CD4-positive, CD25-positive, alpha-beta regulatory T cell (primary cell): ENCODE measurements around the gene MRI1. TPM values are rescaled to one million over a fixed set of nuclear protein-coding genes. Genes with fewer than 3 reads are reported as not detected.

Experiments
- ATAC-seq, 2 donors: fragments of 150-1000 bp; cut with Tn5 transposase; one replicate each; pipeline ENCODE4 v1.10.0; 2021; ENCODE audit warnings: low read depth in 2 of 2, moderate number of reproducible peaks in 2 of 2, moderate library complexity in 1 of 2
- DNase-seq, 3 donors: peaks; one replicate each; pipeline versions ENCODE4 v3.0.0 to v3.0.0-alpha.2; 2012 to 2022; ENCODE audit warnings: mixed read lengths in 1 of 3
- H3K27ac ChIP-seq: one replicate; pipeline ENCODE4 v1.7.0; 2013; ENCODE audit warnings: mild to moderate bottlenecking, low read length; ENCODE audit not compliant: insufficient read depth, poor library complexity, severe bottlenecking
- H3K27me3 ChIP-seq: one replicate; pipeline ENCODE4 v1.7.0; 2013; ENCODE audit warnings: low read length; ENCODE audit not compliant: control insufficient read depth, insufficient read depth
- H3K36me3 ChIP-seq: one replicate; pipeline ENCODE4 v1.7.0; 2013; ENCODE audit warnings: mild to moderate bottlenecking, low read length, moderate library complexity; ENCODE audit not compliant: control insufficient read depth, insufficient read depth
- H3K4me1 ChIP-seq: 2 replicates; pipeline ENCODE4 v1.7.0; 2013; ENCODE audit warnings: mild to moderate bottlenecking, low read length; ENCODE audit not compliant: insufficient read depth, control insufficient read depth, poor library complexity, severe bottlenecking
- H3K4me3 ChIP-seq: one replicate; pipeline ENCODE4 v1.7.0; 2013; ENCODE audit warnings: low read depth, mild to moderate bottlenecking, low read length, moderate library complexity
- H3K9me3 ChIP-seq, 2 experiments: 1 replicate in 1 of 2; 2 replicates in 1 of 2; pipeline ENCODE4 v1.7.0; 2013; ENCODE audit warnings: low read length in 2 of 2, mild to moderate bottlenecking in 1 of 2, moderate library complexity in 1 of 2; ENCODE audit not compliant: control insufficient read depth in 2 of 2
- H3K27ac Mint-ChIP-seq, 3 donors: one replicate each; pipeline ENCODE4 v1.8.0; 2020 to 2022; ENCODE audit warnings: mild to moderate bottlenecking in 3 of 3, mixed read lengths in 3 of 3, moderate library complexity in 2 of 3
- H3K27me3 Mint-ChIP-seq: one replicate; pipeline ENCODE4 v1.8.0; 2022; ENCODE audit warnings: mild to moderate bottlenecking, mixed read lengths
- H3K36me3 Mint-ChIP-seq: one replicate; pipeline ENCODE4 v1.8.0; 2020; ENCODE audit warnings: mixed read lengths
- H3K4me1 Mint-ChIP-seq, 4 donors: one replicate each; pipeline ENCODE4 v1.8.0; 2020 to 2022; ENCODE audit warnings: mixed read lengths in 4 of 4, mild to moderate bottlenecking in 1 of 4
- H3K4me3 Mint-ChIP-seq, 4 donors: one replicate each; pipeline ENCODE4 v1.8.0; 2020 to 2022; ENCODE audit warnings: mild to moderate bottlenecking in 4 of 4, mixed read lengths in 4 of 4, moderate library complexity in 3 of 4
- H3K9me3 Mint-ChIP-seq, 7 donors: one replicate each; pipeline ENCODE4 v1.8.0; 2020 to 2022; ENCODE audit warnings: mixed read lengths in 7 of 7, mild to moderate bottlenecking in 3 of 7, moderate library complexity in 2 of 7
- polyA plus RNA-seq, 4 donors: library from polyadenylated mRNA; unstranded; fragments of 300-500 nt; fragmentation: Illumina TruSeq; gene quantifications; one replicate each; pipeline ENCODE4 v1.2.3, GENCODE V29; 2021
- total RNA-seq: library from RNA; stranded (reverse); gene quantifications from one replicate; pipeline ENCODE4 v1.2.3, GENCODE V29; 2022

Gene MRI1
- total and polyA plus RNA-seq, 5 donors from 2014 or later: 6.6 to 38.2 (median 9.3) TPM

GRCh38 chr19:13819238-13819637, 54.9 kb downstream of the MRI1 start:
- Mint-ChIP-seq H3K36me3 (peaks cover 14% of the 10 kb centered on the region), H3K4me3 (no peak overlapping the region), H3K27me3 (no peaks in the 10 kb centered on the region), H3K9me3 (no peaks in the 10 kb centered on the region), H3K4me1 (peaks cover 0 to 3% (median 0%) of the 10 kb centered on the region in 4 donors), H3K27ac (no peak overlapping the region)
- Histone ChIP-seq H3K9me3 (no peaks in the 10 kb centered on the region), H3K27ac (no peak overlapping the region), H3K4me1 (no peaks in the 10 kb centered on the region), H3K36me3 (no peaks in the 10 kb centered on the region), H3K27me3 (no peaks in the 10 kb centered on the region), H3K4me3 (no peak overlapping the region)
- DNase-seq: no peak
- no peak for ATAC-seq

- no peak overlapping the region for H3K4me3 ChIP-seq
- DNase-seq (no peak), ATAC-seq (no peak)
- no peaks in the 10 kb centered on the region for H3K36me3 ChIP-seq
- no peaks in the 10 kb centered on the region for H3K9me3 Mint-ChIP-seq
- H3K27me3 ChIP-seq: no peaks in the 10 kb centered on the region
- H3K27me3 Mint-ChIP-seq: no peaks in the 10 kb centered on the region
- H3K4me1 Mint-ChIP-seq: peaks cover 0 to 3% (median 0%) of the 10 kb centered on the region in 4 donors
- no peaks in the 10 kb centered on the region for H3K4me1 ChIP-seq
- H3K4me3 Mint-ChIP-seq: no peak overlapping the region
- H3K27ac ChIP-seq: no peak overlapping the region
- H3K36me3 Mint-ChIP-seq: peaks cover 18% of the 10 kb centered on the region
- no peaks in the 10 kb centered on the region for H3K9me3 ChIP-seq
- no peak overlapping the region for H3K27ac Mint-ChIP-seq
Observed at GRCh38 chr19:13821292-13821691, 57.0 kb downstream of the MRI1 start.

GRCh38 chr19:13823256-13823655, 58.9 kb downstream of the MRI1 start:
- Histone ChIP-seq H3K9me3 (no peaks in the 10 kb centered on the region), H3K27ac (no peak overlapping the region), H3K36me3 (no peaks in the 10 kb centered on the region), H3K4me3 (no peak overlapping the region), H3K4me1 (no peaks in the 10 kb centered on the region), H3K27me3 (no peaks in the 10 kb centered on the region)
- peaks cover 0 to 2% (median under 1%) of the 10 kb centered on the region in 4 donors for H3K4me1 Mint-ChIP-seq
- H3K27ac Mint-ChIP-seq: no peak overlapping the region
- H3K27me3 Mint-ChIP-seq: no peaks in the 10 kb centered on the region
- ATAC-seq (no peak), DNase-seq (no peak)
- H3K36me3 Mint-ChIP-seq: peaks cover 13% of the 10 kb centered on the region
- no peak overlapping the region for H3K4me3 Mint-ChIP-seq
- H3K9me3 Mint-ChIP-seq: no peaks in the 10 kb centered on the region

Other genes with a start within 250 kb of the MRI1 start
- 61.2 TPM for gene C19orf53, start 9.9 kb downstream of the MRI1 start, total RNA-seq
- gene C19orf53, start 9.9 kb downstream of the MRI1 start, polyA plus RNA-seq: 100 to 1,000 TPM; 205 to 244 (median 237) TPM
- gene ZSWIM4, start 30.9 kb downstream of the MRI1 start, total RNA-seq: 4.5 TPM
- under 1 TPM; 0.46 to 0.82 (median 0.54) TPM for gene ZSWIM4, start 30.9 kb downstream of the MRI1 start, polyA plus RNA-seq
- not detected for gene NANOS3, start 112.6 kb downstream of the MRI1 start, total RNA-seq
- not detected for gene NANOS3, start 112.6 kb downstream of the MRI1 start, polyA plus RNA-seq
- gene BRME1, start 141.6 kb downstream of the MRI1 start, total RNA-seq: 1.7 TPM
- gene BRME1, start 141.6 kb downstream of the MRI1 start, polyA plus RNA-seq: under 1 TPM in 3 of 4 donors, not detected in 1; 0.24 to 0.63 (median 0.53) TPM
- gene CC2D1A, start 141.7 kb downstream of the MRI1 start, total RNA-seq: 35.0 TPM
- 1 to 10 TPM; 3.7 to 4.9 (median 4.2) TPM for gene CC2D1A, start 141.7 kb downstream of the MRI1 start, polyA plus RNA-seq
- gene PODNL1, start 173.9 kb downstream of the MRI1 start, total RNA-seq: not detected
- under 1 TPM in 1 of 4 donors, not detected in 3; 0.52 TPM for gene PODNL1, start 173.9 kb downstream of the MRI1 start, polyA plus RNA-seq
- 82.9 TPM for gene DCAF15, start 188.0 kb downstream of the MRI1 start, total RNA-seq
- 1 to 10 TPM; 5.3 to 7.5 (median 5.9) TPM for gene DCAF15, start 188.0 kb downstream of the MRI1 start, polyA plus RNA-seq
- gene RFX1, start 241.8 kb downstream of the MRI1 start, total RNA-seq: 23.2 TPM
- 1 to 10 TPM in 2 of 4 donors, under 1 TPM in 2; 0.48 to 1.6 (median 0.83) TPM for gene RFX1, start 241.8 kb downstream of the MRI1 start, polyA plus RNA-seq